Measurements from ENCODE around the gene ADGRF4.

The ADGRF4 gene

DNA sequence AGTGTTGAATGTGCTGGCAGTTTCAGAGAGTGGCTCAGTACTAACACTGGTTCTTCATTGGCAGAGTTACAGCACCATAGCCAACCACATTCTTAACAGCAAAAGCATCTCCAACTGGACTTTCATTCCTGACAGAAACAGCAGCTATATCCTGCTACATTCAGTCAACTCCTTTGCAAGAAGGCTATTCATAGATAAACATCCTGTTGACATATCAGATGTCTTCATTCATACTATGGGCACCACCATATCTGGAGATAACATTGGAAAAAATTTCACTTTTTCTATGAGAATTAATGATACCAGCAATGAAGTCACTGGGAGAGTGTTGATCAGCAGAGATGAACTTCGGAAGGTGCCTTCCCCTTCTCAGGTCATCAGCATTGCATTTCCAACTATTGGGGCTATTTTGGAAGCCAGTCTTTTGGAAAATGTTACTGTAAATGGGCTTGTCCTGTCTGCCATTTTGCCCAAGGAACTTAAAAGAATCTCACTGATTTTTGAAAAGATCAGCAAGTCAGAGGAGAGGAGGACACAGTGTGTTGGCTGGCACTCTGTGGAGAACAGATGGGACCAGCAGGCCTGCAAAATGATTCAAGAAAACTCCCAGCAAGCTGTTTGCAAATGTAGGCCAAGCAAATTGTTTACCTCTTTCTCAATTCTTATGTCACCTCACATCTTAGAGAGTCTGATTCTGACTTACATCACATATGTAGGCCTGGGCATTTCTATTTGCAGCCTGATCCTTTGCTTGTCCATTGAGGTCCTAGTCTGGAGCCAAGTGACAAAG, 17.0 kb upstream of the ADGRF4 start:
- DNase-seq, result no peak

- DNase-seq, result no peak
Observed at GRCh38 chr6:47686411-47686810, 12.0 kb upstream of the ADGRF4 start.

DNA sequence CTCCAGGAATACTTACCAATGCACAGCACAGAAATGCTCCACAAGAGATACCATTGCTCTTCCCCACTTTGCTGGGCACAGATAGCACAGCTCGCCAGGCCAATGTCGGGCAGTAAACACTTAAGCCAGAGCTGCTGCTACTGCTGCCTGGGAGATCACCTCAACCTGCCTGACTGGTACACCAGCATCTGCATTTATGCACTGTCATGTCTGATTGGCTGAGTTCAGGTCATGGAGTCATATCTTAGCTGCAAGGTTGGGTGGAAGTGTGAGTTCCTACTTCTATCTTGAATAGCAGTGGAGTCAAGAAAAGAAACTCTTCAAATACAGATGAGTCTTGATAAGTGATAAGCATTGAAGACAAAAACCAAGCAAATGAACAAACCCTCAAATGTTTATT, 10.9 kb upstream of the ADGRF4 start:
- DNase-seq, result no peak

- DNase-seq, result no peak
Observed at GRCh38 chr6:47690214-47690613, 8.2 kb upstream of the ADGRF4 start.

GRCh38 chr6:47690791-47691190, 7.6 kb upstream of the ADGRF4 start:
- DNase-seq, result no peak

- no peak for DNase-seq
Observed at GRCh38 chr6:47697925-47698324, 455 bp upstream of the ADGRF4 start.

- no peak for DNase-seq
Observed at GRCh38 chr6:47700053-47700452, 1.7 kb downstream of the ADGRF4 start.

- DNase-seq, result no peak
Observed at GRCh38 chr6:47700596-47700995, 2.2 kb downstream of the ADGRF4 start.

GRCh38 chr6:47701363-47701762, 3.0 kb downstream of the ADGRF4 start:
- no peak for DNase-seq

GRCh38 chr6:47709160-47709559, 10.8 kb downstream of the ADGRF4 start:
- DNase-seq, result no peak

DNA sequence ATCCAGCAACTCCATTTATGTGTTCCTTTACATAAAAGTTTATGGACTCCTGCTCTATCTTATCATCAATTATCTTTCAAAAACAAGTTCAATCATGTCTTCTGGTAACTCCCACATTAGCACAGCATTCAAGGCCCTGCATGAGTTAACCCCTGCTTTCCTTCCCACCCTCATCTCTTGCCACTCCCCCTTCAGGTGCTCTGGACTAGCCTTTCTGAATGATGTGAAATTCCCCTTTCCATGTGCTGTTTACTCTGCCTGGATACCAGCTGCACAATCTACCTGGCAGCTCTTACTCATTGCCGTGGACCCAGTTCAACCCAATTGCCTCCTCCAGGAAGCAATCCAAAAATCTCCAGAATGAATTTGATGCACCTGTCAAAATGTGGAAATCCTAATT, 11.9 kb downstream of the ADGRF4 start:
- no peak for DNase-seq

GRCh38 chr6:47713200-47713599, 14.8 kb downstream of the ADGRF4 start:
- DNase-seq, result no peak

- no peak for DNase-seq
Observed at GRCh38 chr6:47714802-47715201, 16.4 kb downstream of the ADGRF4 start.

- no peak for DNase-seq
Observed at GRCh38 chr6:47715782-47716181, 17.4 kb downstream of the ADGRF4 start.

- DNase-seq, result no peak
Observed at GRCh38 chr6:47716207-47716606, 17.8 kb downstream of the ADGRF4 start.

DNA sequence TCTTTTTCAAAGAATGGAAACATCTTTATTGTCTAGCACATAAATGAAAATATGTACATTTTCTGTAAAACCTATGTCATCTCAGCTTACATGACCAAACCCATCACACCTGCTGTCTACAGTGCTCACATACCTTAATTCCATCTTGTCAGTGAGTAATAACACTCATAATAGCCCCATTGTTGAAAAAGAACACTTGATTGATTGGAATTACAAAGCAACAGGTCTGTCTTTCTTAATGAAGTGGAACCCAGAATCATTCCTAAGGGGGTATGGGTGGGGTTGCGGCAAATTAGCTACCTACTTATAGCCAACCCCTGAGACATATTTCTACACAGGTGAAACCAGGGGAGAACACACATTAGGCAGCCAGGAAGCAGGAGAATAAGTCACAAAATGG, 20.2 kb downstream of the ADGRF4 start:
- no peak for DNase-seq

GRCh38 chr6:47721189-47721588, 22.8 kb downstream of the ADGRF4 start:
- no peak for DNase-seq

DNA sequence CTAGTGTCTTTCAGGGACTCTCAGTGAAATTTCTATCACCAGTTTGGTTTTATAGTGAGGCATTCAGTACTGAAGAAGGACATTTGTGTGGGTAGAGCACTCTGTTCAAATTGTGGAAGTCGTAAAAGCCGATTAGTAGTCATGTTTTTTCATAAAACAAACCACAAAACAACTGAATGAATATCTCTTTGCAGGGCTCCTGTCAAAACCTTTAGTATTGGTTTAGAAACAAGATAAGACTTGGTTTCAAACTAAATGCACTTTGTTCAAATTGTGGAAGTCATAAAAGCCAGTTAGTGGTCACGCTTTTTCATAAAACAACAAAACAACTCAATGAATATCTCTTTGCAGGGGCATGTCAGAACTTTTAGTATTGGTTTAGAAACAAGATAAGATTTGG, 23.8 kb downstream of the ADGRF4 start:
- DNase-seq, result no peak

DNA sequence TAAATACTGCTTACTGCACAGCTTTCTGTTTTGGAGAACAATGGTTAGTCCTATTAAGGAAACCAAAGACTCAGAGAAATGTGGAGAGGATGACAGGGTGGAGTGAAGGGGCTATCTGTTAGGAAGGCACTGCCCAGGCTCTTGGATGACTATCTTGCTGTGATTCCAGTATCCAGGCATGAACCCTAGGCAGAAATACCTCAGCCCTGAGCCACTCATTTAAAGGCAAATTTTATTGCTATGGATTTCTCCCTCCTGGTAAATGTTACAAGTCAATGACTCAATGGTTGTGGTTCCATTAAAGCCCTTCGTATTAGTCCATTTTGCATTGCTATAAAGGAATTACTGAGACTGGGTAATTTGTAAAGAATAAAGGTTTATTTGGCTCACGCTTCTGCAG, 25.9 kb downstream of the ADGRF4 start:
- no peak for DNase-seq

- no peak for DNase-seq
Observed at GRCh38 chr6:47727391-47727790, 29.0 kb downstream of the ADGRF4 start.

DNA sequence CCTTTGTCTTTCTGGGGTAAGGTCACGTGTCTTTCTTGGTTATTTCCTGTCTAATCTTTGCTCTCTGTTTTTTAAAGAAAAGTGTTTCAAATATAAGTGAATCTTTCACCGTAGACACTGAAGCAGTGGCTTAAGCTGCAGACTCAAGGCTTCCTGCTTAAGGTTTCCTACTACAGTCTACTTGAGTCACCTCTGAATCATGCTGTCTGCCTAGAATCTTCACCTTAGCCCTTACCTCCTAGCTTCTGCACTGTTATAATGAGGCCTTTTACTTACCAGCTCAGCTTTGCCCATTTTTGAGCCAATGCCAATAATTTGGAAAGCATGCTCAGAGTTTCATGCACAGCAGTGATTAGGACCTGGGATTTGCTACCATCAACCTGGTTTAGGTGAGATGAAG, 30.6 kb downstream of the ADGRF4 start:
- no peak for DNase-seq

DNA sequence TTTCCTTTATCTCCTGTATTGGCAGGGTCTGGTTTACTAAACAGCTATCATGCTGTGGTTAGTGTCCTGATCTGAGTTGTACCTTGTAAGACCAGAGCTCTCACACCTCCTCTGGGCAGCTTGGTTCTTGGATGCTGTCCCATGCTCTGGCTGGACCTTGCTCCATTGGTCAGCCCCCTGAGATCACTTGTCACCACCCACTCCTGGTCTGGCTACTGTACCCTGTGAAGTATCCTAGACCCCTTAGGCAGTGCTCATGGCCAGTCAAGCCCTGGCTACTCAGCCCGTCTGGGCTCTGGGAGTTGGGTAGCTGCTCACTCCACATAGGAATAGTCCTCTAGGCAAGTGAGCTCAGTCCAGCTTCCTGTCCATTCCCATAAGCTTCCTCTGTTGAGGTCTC, 31.1 kb downstream of the ADGRF4 start:
- DNase-seq, result no peak

- DNase-seq, result no peak
Observed at GRCh38 chr6:47733879-47734558, 35.6 kb downstream of the ADGRF4 start.

GRCh38 chr6:47734831-47735481, 36.6 kb downstream of the ADGRF4 start:
- no peak for DNase-seq

All from SIG-M5 (cell line).